HCT116 (cell line): ENCODE results near the gene OTOG. TPM values are rescaled to one million over a fixed set of nuclear protein-coding genes. Genes with fewer than 3 reads are reported as not detected.

Source experiments
- ATAC-seq: fragments of 200-7000 bp; cut with Tn5 transposase; 2 replicates; pipeline ENCODE4 v1.9.1; 2020; ENCODE audit warnings: mild to moderate bottlenecking, moderate library complexity
- BruUV-seq: library from RNA; stranded (reverse); fragments of 400-500 nt; replicated peaks from 2 replicates; lab custom pipeline; 2021; lab: Mats Ljungman, UMichigan
- CTCF ChIA-PET: fragments of 300-600 bp; sonication (Branson Sonifier 250); formaldehyde crosslinking; loops from one replicate; lab custom pipeline; 2021; ENCODE audit warnings: antibody characterized with exemption; lab: Charles Lee
- POLR2A ChIA-PET: fragments of 300-600, 350-600 bp; sonication (Branson Sonifier 250); formaldehyde crosslinking; loops from one replicate; lab custom pipeline; 2021; ENCODE audit warnings: antibody characterized with exemption; lab: Charles Lee
- RAD21 ChIA-PET, 2 experiments: fragments of 300-600 bp; sonication (Branson Sonifier 250); formaldehyde crosslinking; loops; one replicate each; lab custom pipeline; 2023; ENCODE audit warnings: low total read pairs in 2 of 2; ENCODE audit not compliant: uncharacterized antibody in 2 of 2, unreplicated experiment in 2 of 2, low non-redundant PET in 1 of 2; lab: Charles Lee
- DNase-seq: peaks from one replicate; pipeline ENCODE4 v3.0.0-alpha.2; 2010; ENCODE audit warnings: low read depth, low spot score
- H2AFZ ChIP-seq: fragments of 200-600 bp; shearing (Covaris generic), sonication (generic); 2 replicates; pipeline ENCODE4 v1.6.1; 2017; ENCODE audit warnings: low read depth, mixed run types, mixed read lengths, antibody characterized with exemption, low read length; ENCODE audit not compliant: poor library complexity, severe bottlenecking
- H3K27ac ChIP-seq: 2 replicates; pipeline ENCODE4 v1.5.1; 2012; ENCODE audit warnings: low read depth, low read length
- H3K27me3 ChIP-seq: fragments of 200-600 bp; sonication (generic); 2 replicates; pipeline ENCODE4 v1.6.1; 2016; ENCODE audit warnings: mixed run types, low read length, mixed read lengths; ENCODE audit not compliant: insufficient read depth
- H3K36me3 ChIP-seq, 2 experiments: fragments of 200-500 bp in 1 of 2; fragments of 200-600 bp in 1 of 2; sonication (Bioruptor generic) in 1 of 2; sonication (generic) in 1 of 2; 2 replicates each; pipeline versions ENCODE4 v1.5.1 to v1.6.1; 2014 to 2016; ENCODE audit warnings: low read length in 2 of 2, inconsistent platforms in 1 of 2, mixed read lengths in 1 of 2, mixed run types in 1 of 2; ENCODE audit not compliant: insufficient read depth in 2 of 2, control insufficient read depth in 1 of 2
- H3K4me1 ChIP-seq, 2 experiments: fragments of 200-600 bp in 1 of 2; sonication (generic) in 1 of 2; 2 replicates each; pipeline versions ENCODE4 v1.5.1 to v1.6.1; 2012 to 2017; ENCODE audit warnings: low read length in 2 of 2, inconsistent platforms in 1 of 2, mild to moderate bottlenecking in 1 of 2, mixed read lengths in 1 of 2, mixed run types in 1 of 2, moderate library complexity in 1 of 2; ENCODE audit not compliant: insufficient read depth in 2 of 2, control insufficient read depth in 1 of 2
- H3K4me2 ChIP-seq: fragments of 200-600 bp; sonication (generic); 2 replicates; pipeline ENCODE4 v1.6.1; 2017; ENCODE audit warnings: mixed run types, low read length, mixed read lengths
- H3K4me3 ChIP-seq, 2 experiments: fragments of 200-600 bp in 1 of 2; sonication (generic) in 1 of 2; replicated peaks in 1 of 2; 2 replicates each; pipeline ENCODE4 v1.5.1; 2011 to 2016; ENCODE audit warnings: low read length in 2 of 2, control low read depth in 1 of 2, low read depth in 1 of 2, mild to moderate bottlenecking in 1 of 2, mixed read lengths in 1 of 2, mixed run types in 1 of 2
- H3K79me2 ChIP-seq: fragments of 200-600 bp; sonication (generic); 2 replicates; pipeline ENCODE4 v1.6.1; 2017; ENCODE audit warnings: mild to moderate bottlenecking, mixed run types, low read length, moderate library complexity, mixed read lengths; ENCODE audit not compliant: insufficient read depth
- H3K9ac ChIP-seq: fragments of 200-600 bp; sonication (generic); 2 replicates; pipeline ENCODE4 v1.6.1; 2016; ENCODE audit warnings: low read length, mixed read lengths
- H3K9me2 ChIP-seq: fragments of 200-600 bp; sonication (generic), shearing (Covaris generic); 2 replicates; pipeline ENCODE4 v1.6.1; 2017; ENCODE audit warnings: mixed run types, mild to moderate bottlenecking, moderate library complexity; ENCODE audit not compliant: insufficient read depth
- H3K9me3 ChIP-seq, 2 experiments: fragments of 200-500 bp in 1 of 2; fragments of 200-600 bp in 1 of 2; sonication (Bioruptor generic) in 1 of 2; sonication (generic) in 1 of 2; 2 replicates each; pipeline ENCODE4 v1.6.1; 2014 to 2017; ENCODE audit warnings: low read length in 2 of 2, mixed read lengths in 2 of 2, inconsistent platforms in 1 of 2, low read depth in 1 of 2, mild to moderate bottlenecking in 1 of 2, mixed run types in 1 of 2, moderate library complexity in 1 of 2; ENCODE audit not compliant: control insufficient read depth in 1 of 2, insufficient read depth in 1 of 2
- H4K20me1 ChIP-seq: fragments of 200-600 bp; sonication (generic), shearing (Covaris generic); 2 replicates; pipeline ENCODE4 v1.6.1; 2017; ENCODE audit warnings: mixed run types, mild to moderate bottlenecking, moderate library complexity; ENCODE audit not compliant: insufficient read depth
- EGR1 ChIP-seq: IDR thresholded peaks from 2 replicates; pipeline ENCODE4 v1.6.1; 2012; ENCODE audit warnings: low read depth
- EZH2 ChIP-seq: fragments of 200-600 bp; sonication (generic); IDR thresholded peaks from 2 replicates; pipeline ENCODE4 v1.6.1; 2017; ENCODE audit warnings: antibody characterized with exemption, mixed run types
- JUND ChIP-seq: IDR thresholded peaks from 2 replicates; pipeline ENCODE4 v1.6.1; 2012
- POLR2A ChIP-seq: IDR thresholded peaks from 2 replicates; pipeline ENCODE4 v1.7.0; 2011; ENCODE audit warnings: borderline replicate concordance; ENCODE audit not compliant: insufficient read depth, insufficient read length; ENCODE audit errors: extremely low read depth
- POLR2AphosphoS5 ChIP-seq: IDR thresholded peaks from 2 replicates; pipeline ENCODE4 v1.6.1; 2011; ENCODE audit warnings: mild to moderate bottlenecking, low read depth, low read length, moderate library complexity
- SIN3A ChIP-seq: IDR thresholded peaks from 2 replicates; pipeline ENCODE4 v1.6.1; 2012; ENCODE audit warnings: low read depth
- SRF ChIP-seq: IDR thresholded peaks from 2 replicates; pipeline ENCODE4 v1.6.1; 2012; ENCODE audit warnings: low read depth
- TCF7L2 ChIP-seq: IDR thresholded peaks from 2 replicates; pipeline ENCODE4 v1.7.0; 2011; ENCODE audit warnings: borderline replicate concordance, inconsistent platforms; ENCODE audit not compliant: insufficient read depth, insufficient read length; ENCODE audit errors: extremely low read depth
- YY1 ChIP-seq: IDR thresholded peaks from 2 replicates; pipeline ENCODE4 v1.6.1; 2011; ENCODE audit warnings: low read length, low read depth, moderate library complexity, mild to moderate bottlenecking; ENCODE audit not compliant: insufficient replicate concordance; ENCODE audit errors: extremely low read depth
- intact Hi-C: fragments of 100-400 bp; cut with micrococcal nuclease; formaldehyde crosslinking; loops from 2 replicates; pipeline ENCODE4 v1.10.0; 2022
- total RNA-seq: library from RNA; stranded (reverse); gene quantifications from one replicate; pipeline ENCODE4 v1.2.1, GENCODE V29; 2021; ENCODE audit not compliant: unreplicated experiment
- TF ChIP-seq, protein P1 (sequence below): IDR thresholded peaks from 2 replicates; pipeline ENCODE4 v1.6.1; 2012
- TF ChIP-seq, protein P2 (sequence below), 3 experiments: fragments of 200-600 bp in 1 of 3; sonication (generic) in 1 of 3; IDR thresholded peaks in 2 of 3; conservative IDR thresholded peaks in 1 of 3; 2 replicates each; pipeline ENCODE4 v1.5.1; 2012 to 2017; ENCODE audit warnings: low read depth in 2 of 3, low read length in 2 of 3, antibody characterized with exemption in 1 of 3, borderline replicate concordance in 1 of 3, control low read depth in 1 of 3, mild to moderate bottlenecking in 1 of 3, mixed read lengths in 1 of 3, mixed run types in 1 of 3, moderate library complexity in 1 of 3; ENCODE audit not compliant: insufficient read depth in 1 of 3

OTOG gene
- total RNA-seq, 1 experiment from 2014 or later = 0.07 TPM

DNA sequence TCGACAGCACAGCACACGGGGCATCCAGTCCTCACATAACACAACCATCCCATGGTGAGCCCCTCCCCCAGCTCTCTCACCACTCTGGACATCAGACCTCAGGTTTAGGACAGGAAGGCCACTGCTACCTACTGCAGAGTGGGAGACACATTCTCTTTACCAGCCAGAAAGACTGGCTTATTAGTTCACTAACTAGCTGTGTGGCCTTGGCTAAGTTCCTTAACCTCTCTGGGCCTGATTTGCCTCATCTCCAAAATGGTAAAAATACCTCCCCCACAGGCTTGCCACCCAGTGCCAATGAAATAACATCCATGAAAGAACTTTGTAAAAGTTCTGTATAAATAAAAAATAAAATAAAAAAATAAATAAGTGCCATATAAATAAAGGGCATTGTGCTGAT is 35.0 kb upstream of the OTOG start:
- Histone ChIP-seq H3K4me3 (no peak overlapping the region), H2AFZ (no peak overlapping the region), H3K36me3 (no peaks in the 10 kb centered on the region), H3K4me2 (no peak overlapping the region), H3K9me3 (no peaks in the 10 kb centered on the region), H3K4me1 (peaks cover under 1 to 5% of the 10 kb centered on the region in 2 experiments; a peak in 3 of 4 replicates), H3K79me2 (no peaks in the 10 kb centered on the region), H3K27ac (no peak overlapping the region), H3K27me3 (no peaks in the 10 kb centered on the region), H3K9ac (no peak overlapping the region), H3K9me2 (no peaks in the 10 kb centered on the region), H4K20me1 (no peaks in the 10 kb centered on the region)
- CTCF ChIA-PET = interaction anchor here (1.1 kb wide), 1 partner anchor 16 kb away, joined by 4 read pairs; no protein-coding TSS in a partner anchor
- ATAC-seq (no peak), DNase-seq (no peak)
- RAD21 ChIA-PET = no interaction called here
- TF ChIP-seq EZH2 = no peak
- TF ChIP-seq JUND = no peak
- TF ChIP-seq SRF = no peak
- TF ChIP-seq POLR2A = no peak
- TF ChIP-seq TCF7L2 = no peak
- TF ChIP-seq, protein P1, sequence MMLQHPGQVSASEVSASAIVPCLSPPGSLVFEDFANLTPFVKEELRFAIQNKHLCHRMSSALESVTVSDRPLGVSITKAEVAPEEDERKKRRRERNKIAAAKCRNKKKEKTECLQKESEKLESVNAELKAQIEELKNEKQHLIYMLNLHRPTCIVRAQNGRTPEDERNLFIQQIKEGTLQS = no peak
- TF ChIP-seq POLR2AphosphoS5 = no peak
- POLR2A ChIA-PET = no interaction called here
- intact Hi-C loops = no loop called here
- no TSS peak for BruUV-seq

DNA sequence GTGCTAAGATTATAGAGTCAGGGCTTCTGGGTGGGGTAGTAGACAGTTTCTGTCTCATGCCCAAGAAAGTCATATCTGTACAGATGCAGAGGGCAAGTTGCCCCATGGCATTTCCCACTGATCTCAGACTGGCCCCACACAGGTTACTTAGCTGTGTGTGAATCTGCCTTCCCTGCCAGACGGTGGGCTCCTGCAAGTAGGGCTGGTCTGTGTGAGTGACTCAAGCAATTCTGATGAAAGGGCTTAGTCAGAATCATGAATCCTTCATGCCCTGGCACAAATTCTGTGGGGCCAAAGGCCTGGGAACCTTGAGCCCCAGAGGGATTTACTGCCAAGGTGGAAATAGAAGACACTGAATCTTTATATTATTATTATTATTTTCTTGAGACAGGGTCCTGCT is 33.2 kb upstream of the OTOG start:
- RAD21 ChIA-PET = no interaction called here
- H3K79me2 ChIP-seq = no peaks in the 10 kb centered on the region
- no peaks in the 10 kb centered on the region for H3K9me3 ChIP-seq
- no TSS peak for BruUV-seq
- DNase-seq = no peak
- no peak overlapping the region for H3K4me2 ChIP-seq
- H3K4me3 ChIP-seq = no peak overlapping the region
- no peak for ATAC-seq
- H3K27me3 ChIP-seq = no peaks in the 10 kb centered on the region
- no peaks in the 10 kb centered on the region for H3K9me2 ChIP-seq
- H3K36me3 ChIP-seq = no peaks in the 10 kb centered on the region
- no peaks in the 10 kb centered on the region for H3K4me1 ChIP-seq
- intact Hi-C loops = no loop called here
- H3K9ac ChIP-seq = no peak overlapping the region
- POLR2A ChIA-PET = no interaction called here
- TF ChIP-seq YY1 (no peak), SIN3A (no peak), EGR1 (no peak)
- TF ChIP-seq, protein P2, sequence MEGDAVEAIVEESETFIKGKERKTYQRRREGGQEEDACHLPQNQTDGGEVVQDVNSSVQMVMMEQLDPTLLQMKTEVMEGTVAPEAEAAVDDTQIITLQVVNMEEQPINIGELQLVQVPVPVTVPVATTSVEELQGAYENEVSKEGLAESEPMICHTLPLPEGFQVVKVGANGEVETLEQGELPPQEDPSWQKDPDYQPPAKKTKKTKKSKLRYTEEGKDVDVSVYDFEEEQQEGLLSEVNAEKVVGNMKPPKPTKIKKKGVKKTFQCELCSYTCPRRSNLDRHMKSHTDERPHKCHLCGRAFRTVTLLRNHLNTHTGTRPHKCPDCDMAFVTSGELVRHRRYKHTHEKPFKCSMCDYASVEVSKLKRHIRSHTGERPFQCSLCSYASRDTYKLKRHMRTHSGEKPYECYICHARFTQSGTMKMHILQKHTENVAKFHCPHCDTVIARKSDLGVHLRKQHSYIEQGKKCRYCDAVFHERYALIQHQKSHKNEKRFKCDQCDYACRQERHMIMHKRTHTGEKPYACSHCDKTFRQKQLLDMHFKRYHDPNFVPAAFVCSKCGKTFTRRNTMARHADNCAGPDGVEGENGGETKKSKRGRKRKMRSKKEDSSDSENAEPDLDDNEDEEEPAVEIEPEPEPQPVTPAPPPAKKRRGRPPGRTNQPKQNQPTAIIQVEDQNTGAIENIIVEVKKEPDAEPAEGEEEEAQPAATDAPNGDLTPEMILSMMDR (IDR thresholded peaks at IDR 0.05 in 2 of 3, conservative IDR thresholded peaks at IDR 0.05 in 1 of 3; ENCODE audit: borderline replicate concordance in 1 of 3, insufficient read depth in 1 of 3, low read depth in 2 of 3, low read length in 2 of 3) = no peak
- H3K27ac ChIP-seq = no peak overlapping the region
- no peak overlapping the region for H2AFZ ChIP-seq
- CTCF ChIA-PET = interaction anchor here (0.8 to 1.2 kb wide), 2 partner anchors 14 to 127 kb away, joined by 3 to 4 read pairs; no protein-coding TSS in a partner anchor
- H4K20me1 ChIP-seq = no peaks in the 10 kb centered on the region
